Activated CD4-positive, alpha-beta memory T cell treated with anti-CD3 and anti-CD28 coated beads for 36 hours (primary cell): Measurements from ENCODE around the gene CD320. TPM values are rescaled to one million over a fixed set of nuclear protein-coding genes. Genes with fewer than 3 reads are reported as not detected.
"Not testable (repeated sequence)": the region's sequence is repeated elsewhere in the genome, so short reads cannot be mapped to it uniquely, and the experiment has no call there.

ENCODE experiments used
- CTCF ChIA-PET: fragments of 350-600 bp; sonication (Branson Sonifier 250); formaldehyde crosslinking; loops from one replicate; lab custom pipeline; 2021; ENCODE audit warnings: antibody characterized with exemption, inconsistent platforms; lab: Charles Lee
- POLR2A ChIA-PET: fragments of 350-600 bp; sonication (Branson Sonifier 250); formaldehyde crosslinking; loops from one replicate; lab custom pipeline; 2021; ENCODE audit warnings: antibody characterized with exemption; lab: Charles Lee
- DNase-seq: peaks from one replicate; pipeline ENCODE4 v3.0.0-alpha.2; 2020
- H3K27ac Mint-ChIP-seq: one replicate; pipeline ENCODE4 v1.8.0; 2021; ENCODE audit warnings: mixed read lengths
- H3K27me3 Mint-ChIP-seq: one replicate; pipeline ENCODE4 v1.8.0; 2021; ENCODE audit warnings: mixed read lengths
- H3K36me3 Mint-ChIP-seq: one replicate; pipeline ENCODE4 v1.8.0; 2021; ENCODE audit warnings: mixed read lengths
- H3K4me1 Mint-ChIP-seq: one replicate; pipeline ENCODE4 v1.8.0; 2021; ENCODE audit warnings: low read depth, mixed read lengths
- H3K4me3 Mint-ChIP-seq: one replicate; pipeline ENCODE4 v1.8.0; 2021; ENCODE audit warnings: mild to moderate bottlenecking, mixed read lengths
- H3K9me3 Mint-ChIP-seq: one replicate; pipeline ENCODE4 v1.8.0; 2021; ENCODE audit warnings: mixed read lengths
- intact Hi-C: fragments of 100-400 bp; cut with micrococcal nuclease; formaldehyde crosslinking; loops from one replicate; pipeline ENCODE4 v1.15.1; 2023
- total RNA-seq, 2 experiments: library from RNA; stranded (reverse); gene quantifications; one replicate each; pipeline ENCODE4 v1.2.3, GENCODE V29; 2021

CD320 gene
- 10 to 100 TPM; 44.9 to 45.4 TPM for total RNA-seq

DNA sequence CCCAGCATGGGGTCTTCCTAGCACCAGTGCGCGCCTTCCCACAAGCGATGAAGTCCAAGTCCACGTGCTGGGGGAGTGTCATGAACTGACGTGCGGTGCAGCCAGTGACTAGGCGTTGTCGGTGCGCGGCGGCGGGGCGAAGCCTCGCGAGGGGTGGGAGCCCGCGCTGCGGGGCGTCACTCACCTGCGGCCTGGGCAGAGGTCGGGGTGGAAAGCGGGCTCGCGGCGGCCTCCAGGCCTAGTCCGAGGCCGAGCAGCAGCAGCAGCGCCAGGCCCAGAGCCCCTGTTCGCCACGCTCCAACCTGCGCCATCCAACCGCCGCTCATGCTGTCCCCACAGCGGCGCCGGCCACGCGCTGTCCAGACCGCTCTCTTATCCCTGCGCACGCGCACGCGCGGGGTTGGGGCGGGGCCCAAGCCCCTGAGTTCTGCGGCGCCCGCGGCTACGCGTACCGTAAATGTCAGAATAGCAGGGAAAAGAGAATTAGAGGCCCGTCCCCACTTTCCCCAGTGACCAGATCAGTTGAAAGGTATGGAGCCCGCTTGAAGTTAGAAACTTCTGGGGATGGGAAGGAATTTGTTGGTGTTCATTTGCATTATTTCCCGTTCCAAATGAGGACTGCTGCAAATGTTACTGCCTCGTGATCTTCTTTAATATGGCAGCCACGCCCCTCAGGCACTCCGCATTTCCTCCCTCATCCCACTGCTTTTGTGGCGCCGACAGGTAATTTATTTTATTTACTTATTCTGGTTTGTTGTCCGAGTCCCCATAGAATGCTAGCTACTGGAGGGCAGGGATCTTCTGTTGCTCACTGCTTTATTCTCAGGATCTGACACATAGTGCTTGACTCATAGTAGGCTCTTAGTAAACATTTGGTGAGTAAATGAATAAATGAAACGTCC lies at the start of gene CD320:
Gene CD320, minus strand, starts transcription at position 394 of the 902 bp plus-strand sequence. Its CDS starts 68 bp downstream, at position 326.
- ChIA-PET POLR2A (no interaction called here), CTCF (no interaction called here)
- Mint-ChIP-seq H3K9me3 (no peaks in the 10 kb centered on the region), H3K4me3 (peak within 1 kb of the TSS; percentile 96), H3K27me3 (no peaks in the 10 kb centered on the region), H3K36me3 (peaks cover 9% of the 10 kb centered on the region), H3K27ac (peak within 1 kb of the TSS; percentile 92), H3K4me1 (peaks cover 31% of the 10 kb centered on the region)
- intact Hi-C loops, result loop anchor here (1.0 to 5.0 kb wide), 3 partner anchors 13 to 1799 kb away; partner anchors contain the start of genes CERS4, NDUFA7, PPAN and RPS28
- peak; percentile 90 for DNase-seq

DNA sequence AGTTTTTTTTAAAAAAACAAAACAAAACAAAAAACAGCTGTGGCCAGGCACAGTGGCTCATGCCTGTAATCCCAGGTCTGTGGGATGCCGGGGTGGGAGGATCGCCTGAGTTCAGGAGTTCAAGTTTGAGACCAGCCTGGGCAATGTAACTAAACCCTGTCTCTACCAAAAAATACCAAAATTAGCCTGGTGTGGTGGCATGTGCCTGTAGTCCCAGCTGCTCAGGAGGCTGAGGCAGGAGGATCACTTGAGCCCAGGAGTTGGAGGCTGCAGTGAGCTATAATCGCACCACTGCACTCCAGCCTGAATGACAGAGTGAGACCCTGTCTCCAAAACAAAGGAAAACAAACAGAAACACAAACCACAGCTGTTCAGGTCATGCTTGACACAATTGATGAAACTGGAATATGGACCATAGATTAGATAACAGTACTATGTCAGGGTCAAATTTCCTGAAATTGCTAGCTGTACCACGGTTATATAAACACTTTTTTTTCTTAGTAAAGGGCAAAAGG lies 48.9 kb upstream of the CD320 start:
- intact Hi-C loops, result no loop called here
- H3K27me3 Mint-ChIP-seq, result peaks cover 8% of the 10 kb centered on the region
- CTCF ChIA-PET, result interaction anchor here (6.7 kb wide), 1 partner anchor 222 kb away, joined by 52 read pairs; the partner anchor contains the start of gene MYO1F
- POLR2A ChIA-PET, result no interaction called here
- H3K36me3 Mint-ChIP-seq, result no peaks in the 10 kb centered on the region
- DNase-seq, result no peak
- H3K9me3 Mint-ChIP-seq, result peaks cover 5% of the 10 kb centered on the region
- H3K27ac Mint-ChIP-seq, result no peak overlapping the region
- no peak overlapping the region for H3K4me3 Mint-ChIP-seq
- peaks cover 14% of the 10 kb centered on the region for H3K4me1 Mint-ChIP-seq

DNA sequence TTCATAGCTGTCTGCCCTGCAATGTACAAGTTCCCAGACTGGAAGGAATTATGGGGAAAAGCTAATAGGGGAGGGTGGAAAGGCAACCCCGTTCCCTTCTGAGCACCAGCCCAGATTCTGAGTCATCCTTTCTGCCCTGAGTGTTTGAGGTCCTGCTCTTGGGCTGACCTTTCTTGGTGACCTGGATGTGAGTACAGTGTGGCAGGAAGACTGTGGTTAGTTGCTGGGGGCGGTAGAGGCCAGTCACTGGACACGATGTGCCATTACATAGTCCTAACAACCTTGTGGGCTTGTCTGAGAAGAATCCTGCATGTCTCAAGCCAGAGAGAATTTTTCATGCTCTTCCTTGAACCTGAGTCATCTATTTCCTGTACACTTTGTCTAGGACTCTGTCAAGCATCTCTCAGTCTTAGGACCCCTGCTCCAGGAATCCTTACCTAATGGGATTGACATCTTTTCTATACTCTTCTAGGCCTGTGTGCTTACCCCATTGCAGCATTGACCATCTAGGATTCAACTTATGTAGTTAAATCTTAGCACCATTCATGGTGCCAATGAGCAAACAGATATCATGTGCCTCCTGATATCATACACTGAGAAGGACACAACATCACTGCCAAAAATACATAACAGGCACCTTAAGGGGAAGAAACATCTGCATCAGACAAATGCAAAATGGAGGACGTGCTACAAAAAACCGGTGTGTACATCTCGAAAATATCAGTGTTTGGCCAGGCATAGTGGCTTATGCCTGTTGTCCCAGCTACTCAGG lies 47.7 kb upstream of the CD320 start:
- no peak overlapping the region for H3K4me3 Mint-ChIP-seq
- POLR2A ChIA-PET, result no interaction called here
- intact Hi-C loops, result loop anchor here (2.0 kb wide), 1 partner anchor 151 kb away; no protein-coding TSS in a partner anchor
- peaks cover 5% of the 10 kb centered on the region for H3K9me3 Mint-ChIP-seq
- H3K4me1 Mint-ChIP-seq, result peaks cover 8% of the 10 kb centered on the region
- CTCF ChIA-PET, result interaction anchor here (0.9 to 6.7 kb wide), 10 partner anchors 10 to 235 kb away, joined by 3 to 52 read pairs (median 22); partner anchors contain the start of genes ANGPTL4, MARCHF2 and MYO1F
- H3K27ac Mint-ChIP-seq, result no peak overlapping the region
- peaks cover 10% of the 10 kb centered on the region for H3K27me3 Mint-ChIP-seq
- no peaks in the 10 kb centered on the region for H3K36me3 Mint-ChIP-seq
- DNase-seq, result peak; percentile 19

DNA sequence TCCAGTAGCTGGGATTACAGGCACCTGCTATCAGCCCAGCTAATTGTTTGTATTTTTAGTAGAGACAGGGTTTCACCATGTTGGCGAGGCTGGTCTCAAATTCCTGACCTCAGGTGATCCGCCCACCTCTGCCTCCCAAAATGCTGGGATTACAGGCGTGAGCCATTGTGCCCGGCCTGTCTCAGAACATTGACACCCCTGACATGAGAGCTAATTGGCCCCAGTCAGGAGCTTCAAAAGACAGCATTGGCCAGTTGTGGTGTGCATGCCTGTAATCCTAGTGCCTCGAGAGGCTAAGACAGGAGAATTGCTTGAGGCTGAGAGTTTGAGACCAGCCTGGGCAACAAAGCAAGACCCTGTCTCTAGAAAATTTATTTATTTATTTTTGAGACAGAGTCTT lies 44.7 kb upstream of the CD320 start:
- H3K4me1 Mint-ChIP-seq, H3K4me3 Mint-ChIP-seq, DNase-seq, H3K9me3 Mint-ChIP-seq, POLR2A ChIA-PET, H3K36me3 Mint-ChIP-seq, H3K27ac Mint-ChIP-seq: not testable (repeated sequence)
- CTCF ChIA-PET, result interaction anchor here (0.6 to 6.7 kb wide), 15 partner anchors 9 to 423 kb away, joined by 3 to 52 read pairs (median 13); partner anchors contain the start of genes ANGPTL4, KANK3, MARCHF2 and MYO1F
- peaks cover 12% of the 10 kb centered on the region for H3K27me3 Mint-ChIP-seq
- intact Hi-C loops, result loop anchor here (5.0 kb wide), 1 partner anchor 224 kb away; the partner anchor contains the start of gene MYO1F

DNA sequence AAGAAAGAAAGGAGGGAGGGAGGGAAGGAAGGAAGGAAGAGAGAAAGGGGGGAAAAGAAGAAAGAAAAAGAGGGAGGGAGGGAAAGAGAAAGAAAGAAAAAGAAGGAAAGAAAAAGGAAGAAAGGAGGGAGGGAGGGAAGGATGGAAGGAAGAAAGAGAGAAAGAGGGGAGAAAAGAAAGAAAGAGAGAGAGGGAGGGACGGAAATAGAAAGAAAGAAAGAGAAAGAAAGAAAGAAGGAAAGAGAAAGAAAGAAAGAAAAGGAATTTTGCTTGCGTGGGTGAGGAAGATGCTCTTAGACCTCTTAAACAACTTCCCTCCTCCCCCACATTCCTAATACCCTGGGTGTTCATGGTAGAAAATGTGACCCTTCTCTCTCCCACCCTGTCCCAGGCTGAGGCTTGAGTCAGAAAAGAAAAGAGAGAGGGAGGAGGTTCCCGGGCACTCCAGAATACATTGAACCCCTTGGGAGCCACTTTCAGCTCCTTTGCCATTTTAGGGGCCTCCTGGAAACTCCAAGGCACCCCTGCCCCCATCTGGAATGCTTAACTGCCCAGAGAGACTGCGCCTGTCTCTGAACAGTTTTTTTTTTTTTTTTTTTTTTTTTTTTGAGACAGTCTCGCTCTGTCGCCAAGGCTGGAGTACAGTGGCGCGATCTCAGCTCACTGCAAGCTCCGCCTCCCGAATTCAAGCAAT lies 44.1 kb upstream of the CD320 start:
- intact Hi-C loops, result loop anchor here (5.0 kb wide), 1 partner anchor 225 kb away; the partner anchor contains the start of gene MYO1F
- Mint-ChIP-seq H3K4me1 (peaks cover 8% of the 10 kb centered on the region), H3K27ac (no peak overlapping the region), H3K9me3 (peaks cover 5% of the 10 kb centered on the region), H3K27me3 (peaks cover 12% of the 10 kb centered on the region), H3K4me3 (no peak overlapping the region), H3K36me3 (no peaks in the 10 kb centered on the region)
- POLR2A ChIA-PET, result no interaction called here
- no peak for DNase-seq
- CTCF ChIA-PET, result interaction anchor here (0.8 to 6.7 kb wide), 9 partner anchors 9 to 227 kb away, joined by 3 to 52 read pairs (median 23); partner anchors contain the start of genes KANK3, MARCHF2 and MYO1F

DNA sequence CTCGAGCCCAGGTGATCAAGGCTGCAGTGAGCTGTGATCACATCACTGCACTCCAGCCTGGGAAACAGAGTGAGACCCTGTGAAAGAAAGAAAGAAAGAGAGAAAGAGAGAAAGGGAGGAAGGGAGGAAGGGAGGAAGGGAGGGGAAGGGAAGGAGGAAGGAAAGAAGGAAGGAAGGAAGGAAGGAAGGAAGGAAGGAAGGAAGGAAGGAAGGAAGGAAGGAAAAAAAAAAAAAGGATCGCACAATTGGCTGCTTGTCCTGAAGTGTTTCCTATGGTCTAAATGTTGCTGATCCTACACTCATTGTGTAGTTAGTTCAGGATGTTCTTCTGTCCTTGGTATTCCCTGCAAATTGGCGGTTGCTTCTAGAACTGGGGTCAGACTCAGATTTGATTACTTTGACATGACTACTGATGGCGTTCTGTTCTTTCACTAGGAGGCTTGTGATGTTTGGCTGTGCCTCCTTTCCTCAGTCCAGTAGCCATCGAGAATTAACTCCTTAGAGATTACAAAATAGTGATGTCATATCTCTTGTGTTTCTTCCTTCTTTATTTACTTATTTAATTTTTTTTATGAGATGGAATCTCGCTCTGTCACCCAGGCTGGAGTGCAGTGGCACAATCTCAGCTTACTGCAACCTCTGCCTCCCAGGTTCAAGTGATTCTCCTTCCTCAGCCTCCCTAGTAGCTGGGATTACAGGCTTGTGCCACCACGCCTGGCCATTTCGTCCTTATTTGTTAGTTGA lies 41.6 kb upstream of the CD320 start:
- peaks cover 12% of the 10 kb centered on the region for H3K27me3 Mint-ChIP-seq
- H3K4me1 Mint-ChIP-seq, DNase-seq, POLR2A ChIA-PET, H3K36me3 Mint-ChIP-seq, H3K9me3 Mint-ChIP-seq, H3K4me3 Mint-ChIP-seq, H3K27ac Mint-ChIP-seq: not testable (repeated sequence)
- CTCF ChIA-PET, result interaction anchor here (0.6 kb wide), 1 partner anchor 16 kb away, joined by 5 read pairs; no protein-coding TSS in a partner anchor
- intact Hi-C loops, result loop anchor here (5.0 kb wide), 1 partner anchor 228 kb away; the partner anchor contains the start of gene MYO1F

DNA sequence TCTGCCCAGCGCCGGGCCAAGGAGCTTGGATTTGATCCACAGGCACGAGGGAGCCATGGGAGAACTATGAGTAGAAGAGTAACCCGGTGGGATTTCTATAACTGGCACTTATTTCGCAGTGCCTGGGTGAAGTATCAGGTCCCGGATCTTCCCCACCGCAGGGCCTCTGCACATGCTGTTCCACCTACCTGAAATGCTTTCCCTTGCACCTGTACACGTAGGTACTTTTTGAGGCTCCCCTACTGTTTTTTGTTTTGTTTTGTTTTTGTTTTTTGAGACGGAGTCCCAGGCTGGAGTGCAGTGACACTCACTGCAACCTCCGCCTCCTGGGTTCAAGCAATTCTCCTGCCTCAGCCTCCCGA lies 35.3 kb upstream of the CD320 start:
- CTCF ChIA-PET, result interaction anchor here (1.1 to 3.2 kb wide), 3 partner anchors 10 to 237 kb away, joined by 3 to 23 read pairs (median 4); partner anchors contain the start of gene MARCHF2
- no peaks in the 10 kb centered on the region for H3K36me3 Mint-ChIP-seq
- no peak overlapping the region for H3K27ac Mint-ChIP-seq
- H3K4me3 Mint-ChIP-seq, result peak overlapping the region; percentile 69
- DNase-seq, result no peak
- H3K4me1 Mint-ChIP-seq, result peaks cover 10% of the 10 kb centered on the region
- intact Hi-C loops, result no loop called here
- no peaks in the 10 kb centered on the region for H3K9me3 Mint-ChIP-seq
- POLR2A ChIA-PET, result interaction anchor here (1.5 kb wide), 1 partner anchor 9 kb away, joined by 3 read pairs; no protein-coding TSS in a partner anchor
- H3K27me3 Mint-ChIP-seq, result no peaks in the 10 kb centered on the region

DNA sequence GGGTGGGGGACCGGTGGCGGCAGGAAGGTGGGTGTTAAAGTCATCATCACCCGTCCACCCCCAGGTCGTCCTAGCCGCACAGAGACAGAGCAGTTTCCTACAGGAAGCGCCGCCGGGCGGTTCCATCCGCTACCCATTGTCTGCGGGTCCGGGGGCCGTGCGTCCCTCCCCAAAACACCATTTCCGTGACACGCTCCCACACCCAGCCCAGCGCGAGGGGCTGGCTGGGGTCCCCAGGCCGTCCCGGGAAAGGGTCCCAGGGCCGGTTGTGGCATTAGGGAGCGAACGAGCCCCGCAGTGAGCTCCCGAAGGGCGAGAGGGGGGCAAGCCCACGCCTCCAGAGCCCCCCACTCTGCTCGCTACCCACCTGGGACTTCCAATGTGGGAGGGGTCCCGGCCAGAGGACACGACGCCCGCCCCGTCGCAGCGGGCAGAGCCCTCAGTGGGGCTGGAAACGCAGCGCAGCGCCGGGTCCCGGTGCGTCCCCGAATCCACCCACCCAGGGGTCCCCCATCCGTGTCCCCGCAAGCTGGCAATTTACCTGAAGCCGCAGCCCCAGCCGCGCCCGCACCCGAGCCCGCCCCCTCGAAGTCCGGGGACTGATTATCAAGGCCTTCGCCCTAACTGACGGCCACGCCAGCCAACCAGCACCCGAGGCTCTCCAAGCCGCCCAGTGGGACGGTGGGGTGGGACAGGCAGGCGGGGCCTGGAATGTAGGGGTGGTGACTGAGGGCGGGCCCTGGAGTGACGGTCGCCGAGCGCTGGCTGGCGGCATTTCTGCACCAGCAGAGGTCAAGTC lies 34.7 kb upstream of the CD320 start, which contains the start of gene KANK3:
Gene KANK3, minus strand, starts transcription at position 579 of the 799 bp plus-strand sequence. CDS start 5,434 bp downstream, outside the sequence.
- DNase-seq, result peak; percentile 97
- CTCF ChIA-PET, result interaction anchor here (0.6 to 3.2 kb wide), 4 partner anchors 10 to 238 kb away, joined by 3 to 23 read pairs (median 4); partner anchors contain the start of gene MARCHF2
- no peaks in the 10 kb centered on the region for H3K9me3 Mint-ChIP-seq
- H3K4me1 Mint-ChIP-seq, result peaks cover 10% of the 10 kb centered on the region
- no peak within 1 kb of the TSS for H3K27ac Mint-ChIP-seq
- POLR2A ChIA-PET, result interaction anchor here (1.5 kb wide), 1 partner anchor 9 kb away, joined by 3 read pairs; no protein-coding TSS in a partner anchor
- H3K36me3 Mint-ChIP-seq, result no peaks in the 10 kb centered on the region
- H3K27me3 Mint-ChIP-seq, result peaks cover 3% of the 10 kb centered on the region
- intact Hi-C loops, result no loop called here
- peak within 1 kb of the TSS; percentile 69 for H3K4me3 Mint-ChIP-seq

GRCh38 chr19:8342316-8342683 lies 34.1 kb upstream of the CD320 start:
- no peak for DNase-seq
- intact Hi-C loops, result no loop called here
- POLR2A ChIA-PET, result interaction anchor here (1.5 kb wide), 1 partner anchor 8 kb away, joined by 3 read pairs; no protein-coding TSS in a partner anchor
- Mint-ChIP-seq H3K4me3 (peak overlapping the region; percentile 39), H3K27ac (no peak overlapping the region), H3K36me3 (no peaks in the 10 kb centered on the region), H3K4me1 (peaks cover 10% of the 10 kb centered on the region), H3K9me3 (no peaks in the 10 kb centered on the region), H3K27me3 (peaks cover 6% of the 10 kb centered on the region)
- CTCF ChIA-PET, result interaction anchor here (0.6 to 3.2 kb wide), 2 partner anchors 11 to 135 kb away, joined by 3 to 23 read pairs; no protein-coding TSS in a partner anchor
